Stimulated activated CD4-positive, alpha-beta T cell treated with anti-CD3 and anti-CD28 coated beads, Interleukin-4, amount 100 ng/mL, for 4 hours (primary cell): Measurements from ENCODE around the gene UBAC1.
A peak's percentile ranks its signal among the peaks of the same experiment; 100 is the strongest.
"Not testable (repeated sequence)": the region's sequence is repeated elsewhere in the genome, so short reads cannot be mapped to it uniquely, and the experiment has no call there.

Experiments used
- DNase-seq, 2 experiments: peaks; one replicate each; pipeline ENCODE4 v3.0.0-alpha.2; 2020

UBAC1 gene

DNA sequence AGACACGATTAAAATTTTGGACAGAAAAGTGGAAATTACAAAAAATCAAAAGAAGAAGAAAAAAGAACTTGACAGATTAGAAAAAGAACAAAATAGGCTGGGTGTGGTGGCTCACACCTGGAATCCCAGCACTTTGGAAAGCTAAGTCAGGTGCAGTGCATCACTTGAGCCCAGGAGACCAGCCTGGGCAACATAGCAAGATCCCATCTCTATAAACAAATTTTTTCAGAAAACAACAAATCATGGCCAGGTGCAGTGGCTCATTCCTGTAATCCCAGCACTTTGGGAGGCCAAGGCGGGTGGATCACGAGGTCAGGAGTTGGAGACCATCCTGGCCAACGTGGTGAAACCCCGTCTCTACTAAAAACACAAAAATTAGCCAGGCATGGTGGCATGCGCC lies 68.8 kb downstream of the UBAC1 start:
- DNase-seq, result not testable (repeated sequence)

DNA sequence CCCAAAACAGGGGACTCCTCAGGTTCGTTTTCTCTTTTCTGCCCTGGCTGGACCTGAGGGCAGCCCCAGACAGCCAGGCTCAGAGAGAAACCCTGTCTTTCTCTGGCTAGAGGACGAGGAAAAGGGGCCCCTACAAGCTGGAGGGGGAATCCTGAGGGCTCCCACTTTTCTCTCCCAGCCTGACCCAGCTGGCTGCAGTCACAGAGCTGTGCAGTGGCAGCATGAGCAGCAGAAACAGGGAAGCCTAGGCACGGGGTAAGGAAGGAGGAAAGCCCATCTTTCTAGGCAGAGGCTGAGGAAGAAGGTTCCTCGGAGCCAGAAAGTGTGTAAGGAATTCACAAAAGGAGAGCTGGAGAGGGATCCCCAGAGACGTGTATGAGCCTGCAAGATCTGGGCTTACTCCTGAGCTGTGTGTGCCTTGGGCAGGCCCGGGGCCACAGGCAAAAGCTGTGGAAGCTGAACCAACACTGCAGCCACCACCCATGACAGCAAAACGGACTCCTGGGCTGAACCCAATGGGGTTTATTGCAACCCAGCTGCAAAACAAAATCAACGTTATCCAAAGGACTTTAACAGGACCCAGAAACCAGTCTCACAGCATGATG lies 70.0 kb downstream of the UBAC1 start:
- no peak for DNase-seq

DNA sequence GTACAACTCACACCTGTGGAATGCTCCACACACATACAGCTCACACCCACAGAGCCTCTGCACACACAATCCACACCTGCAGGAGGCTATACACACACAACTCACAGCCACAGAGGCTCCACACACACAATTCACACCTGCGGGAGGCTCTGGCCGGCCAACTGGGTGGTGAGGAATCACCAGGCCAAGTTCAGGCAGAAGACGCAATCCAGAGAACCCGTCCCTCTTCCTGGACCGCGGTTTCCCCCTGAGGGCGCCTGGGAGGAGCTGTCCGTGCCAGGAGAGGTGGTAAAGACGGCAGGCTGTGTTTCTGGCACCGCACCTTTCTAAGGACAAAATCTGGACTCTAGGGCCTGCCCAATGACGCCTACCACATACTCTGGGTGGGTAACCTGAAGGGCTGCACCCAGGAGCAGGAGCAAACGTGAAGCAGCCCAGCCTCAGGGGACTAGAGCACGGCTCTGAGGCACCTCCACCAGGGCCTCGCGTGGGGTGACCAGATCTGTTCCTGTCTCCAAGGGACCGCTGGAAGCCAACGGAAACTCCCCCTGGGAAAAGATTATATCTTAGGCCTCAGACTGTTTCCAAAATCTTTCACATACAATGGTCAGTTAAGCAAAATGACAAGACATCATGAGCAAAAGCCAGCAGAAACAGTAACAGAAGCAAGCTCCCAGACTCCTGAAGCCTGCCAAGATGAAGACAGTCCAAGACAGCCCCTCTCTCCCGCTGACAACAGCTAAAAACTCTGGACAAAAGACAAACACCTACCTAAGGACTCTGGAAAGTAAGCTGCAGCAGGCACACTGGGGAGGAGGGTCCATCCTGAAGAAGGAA lies 70.8 kb downstream of the UBAC1 start:
- DNase-seq, result no peak

DNA sequence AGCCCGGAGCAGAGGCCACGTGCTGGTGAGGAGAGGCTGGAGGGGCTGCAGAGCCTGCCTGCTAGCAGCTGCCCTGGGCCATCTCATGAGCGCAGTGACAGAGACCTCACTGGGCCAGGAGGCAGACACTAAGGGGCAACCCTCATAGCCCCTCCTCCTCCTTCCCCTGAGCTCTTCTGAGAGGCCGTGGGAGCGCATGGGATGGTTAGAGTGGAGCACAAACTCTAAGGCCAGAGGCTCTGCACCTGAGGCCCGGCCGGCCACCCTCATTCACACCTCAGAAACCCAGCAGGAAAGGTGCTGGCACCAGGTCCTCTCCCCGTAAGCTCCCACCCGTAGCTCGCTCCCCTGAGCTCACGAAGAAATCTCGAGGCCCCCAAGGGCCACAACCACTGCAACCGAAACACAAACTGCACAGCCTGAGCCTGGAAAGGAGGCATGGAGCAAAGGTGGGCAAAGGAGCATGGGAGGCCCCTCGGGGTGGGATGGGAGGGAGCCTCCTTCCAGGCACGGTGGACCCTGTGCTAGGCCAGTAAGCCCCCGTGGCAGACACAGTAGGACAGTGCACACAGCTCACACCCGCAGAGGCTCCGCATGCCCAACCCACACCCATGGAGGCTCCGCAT lies 71.5 kb downstream of the UBAC1 start:
- no peak for DNase-seq

DNA sequence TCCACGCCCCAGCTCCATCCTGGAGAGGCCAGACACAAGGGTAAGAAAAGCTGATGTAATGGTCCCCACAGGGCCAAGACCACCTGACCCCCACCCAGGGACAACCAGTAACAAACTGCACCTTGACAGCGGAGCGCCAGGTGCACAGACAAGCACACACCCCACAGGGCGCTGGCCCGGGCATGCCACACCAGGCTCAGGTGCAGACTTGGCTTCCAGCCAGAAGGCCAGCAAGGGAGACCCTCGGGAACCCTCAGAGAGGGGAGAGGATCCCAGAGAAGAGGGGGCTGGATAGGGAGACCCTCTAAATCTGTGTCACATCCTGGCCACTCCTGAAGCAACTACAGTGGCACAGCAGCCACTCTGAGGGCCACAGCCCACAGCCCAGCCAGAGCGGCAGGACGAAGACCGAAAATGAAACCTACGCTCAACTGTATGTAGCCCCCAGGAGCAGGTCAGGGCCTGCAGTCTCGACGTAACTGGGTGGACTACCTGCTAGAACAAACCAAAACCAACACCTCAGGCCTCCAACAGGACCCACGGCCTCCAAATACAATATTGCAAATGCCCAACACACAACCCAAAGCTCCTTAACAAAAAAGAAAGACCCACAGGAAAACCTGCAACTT lies 72.3 kb downstream of the UBAC1 start:
- DNase-seq, result no peak

DNA sequence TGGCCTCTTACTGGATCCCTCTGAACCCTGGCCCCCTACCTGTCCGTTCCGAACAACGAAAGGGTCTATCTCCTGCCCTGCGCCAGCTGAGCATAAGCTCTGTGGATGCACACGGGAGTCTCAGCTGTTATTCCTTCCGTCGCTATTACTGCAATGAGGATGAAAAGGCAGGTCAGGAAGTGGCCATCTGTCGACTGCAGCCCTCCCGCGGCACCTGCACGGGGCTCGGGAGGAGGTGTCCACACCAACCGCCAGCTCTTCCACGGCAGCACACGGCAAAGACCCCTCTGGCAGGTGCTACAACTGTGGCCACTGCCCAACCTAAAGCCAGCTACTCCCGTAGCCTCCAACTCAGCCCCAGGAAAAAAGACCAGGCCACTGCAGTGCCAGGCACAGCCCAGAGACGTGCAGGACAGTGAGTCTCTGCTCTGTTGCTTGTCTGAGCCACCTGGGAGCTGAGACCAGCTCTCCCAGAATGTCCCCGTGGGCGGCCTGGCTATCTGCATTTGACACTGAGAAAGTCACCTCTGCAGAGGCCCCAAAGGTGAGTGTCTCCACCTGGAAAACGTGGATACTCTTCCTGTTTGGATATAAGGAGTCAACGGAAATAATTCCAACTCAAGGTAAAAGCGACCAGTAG lies 72.9 kb downstream of the UBAC1 start:
- DNase-seq, result no peak

DNA sequence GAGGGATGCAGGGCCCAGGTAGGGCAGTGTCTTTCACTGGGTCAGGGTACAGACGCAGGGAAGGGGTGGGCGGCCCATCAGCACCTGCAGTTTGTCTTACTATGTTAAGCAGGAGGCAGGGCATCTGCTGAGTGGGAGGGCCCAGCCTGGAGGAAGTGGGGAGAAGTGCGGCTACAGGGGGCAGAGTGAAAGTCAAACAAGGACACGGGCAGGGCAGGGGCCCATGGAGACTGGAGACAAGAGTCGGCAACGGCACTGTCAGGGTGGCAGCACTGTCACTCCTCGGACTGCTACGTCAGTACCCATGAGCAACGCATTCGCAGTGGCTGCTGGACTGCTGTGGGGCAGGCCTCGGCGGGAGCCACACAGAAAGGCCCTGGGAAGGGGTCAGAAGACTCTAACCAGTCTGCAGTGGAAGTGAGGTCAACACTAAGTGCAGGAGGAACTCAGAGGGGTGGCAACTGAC lies 73.6 kb downstream of the UBAC1 start:
- DNase-seq, result peak; percentile 23 to 44

DNA sequence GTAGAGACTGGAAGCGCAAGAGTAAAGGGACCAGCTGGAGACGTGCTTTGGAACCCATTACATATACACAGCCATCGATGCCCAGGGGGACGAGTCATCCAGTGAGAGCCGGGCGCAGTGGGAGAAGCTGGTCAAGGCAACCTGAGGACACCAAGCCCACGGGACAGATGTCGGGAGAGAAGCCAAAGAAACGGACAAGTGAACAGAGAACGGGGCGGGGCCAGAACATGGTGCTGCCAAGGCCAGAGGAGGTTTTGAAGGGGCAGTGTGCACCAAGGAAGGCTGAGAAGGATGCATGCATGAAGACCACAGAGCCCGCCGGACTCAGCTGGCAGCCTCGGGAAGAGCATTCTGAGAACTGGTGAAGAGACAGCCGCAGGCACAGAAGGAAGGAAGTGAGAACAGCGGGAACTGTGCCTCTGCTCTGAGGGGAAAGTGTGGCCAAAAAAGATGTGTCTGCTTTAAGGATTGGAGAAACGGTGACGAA lies 74.1 kb downstream of the UBAC1 start:
- no peak for DNase-seq

DNA sequence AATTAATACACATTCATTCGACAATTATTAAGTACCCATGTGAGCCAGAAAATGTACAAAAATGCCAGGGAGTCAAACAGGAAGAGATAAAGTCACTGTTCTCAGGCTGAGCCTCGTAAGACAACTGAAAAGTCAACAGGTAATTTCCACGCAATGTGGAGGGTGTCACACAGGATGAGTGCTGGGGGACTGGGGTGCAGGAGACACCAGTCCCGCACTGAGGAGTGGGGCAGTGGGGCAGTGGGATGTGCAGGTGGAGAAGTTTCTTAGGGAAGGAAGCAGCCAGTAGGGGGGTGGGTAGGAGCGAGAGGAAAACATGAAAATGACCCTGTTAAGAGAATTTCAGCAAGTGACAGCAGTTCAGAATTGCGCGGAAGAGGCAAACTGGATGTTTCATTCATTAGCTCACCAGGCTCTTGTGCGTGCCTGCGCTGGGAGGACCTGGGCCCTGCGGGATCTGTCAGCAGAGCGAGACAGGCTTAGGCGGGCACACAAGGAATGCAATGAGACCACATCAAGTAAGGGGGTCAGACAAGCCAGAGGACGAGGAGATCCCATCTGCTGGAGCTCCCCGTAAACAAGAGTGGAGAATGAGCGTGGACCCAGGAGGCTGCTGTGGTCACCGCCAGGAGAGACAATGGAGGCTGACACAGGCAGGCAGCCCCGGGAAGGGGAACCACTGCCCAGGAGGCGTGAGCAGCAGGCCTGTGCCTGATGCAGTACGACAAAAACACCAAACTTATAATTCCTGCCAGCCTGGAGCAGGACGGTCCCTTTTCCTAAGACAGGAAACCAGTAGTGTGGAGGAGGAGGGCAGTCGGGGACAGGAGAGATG lies 74.8 kb downstream of the UBAC1 start:
- DNase-seq, result no peak

DNA sequence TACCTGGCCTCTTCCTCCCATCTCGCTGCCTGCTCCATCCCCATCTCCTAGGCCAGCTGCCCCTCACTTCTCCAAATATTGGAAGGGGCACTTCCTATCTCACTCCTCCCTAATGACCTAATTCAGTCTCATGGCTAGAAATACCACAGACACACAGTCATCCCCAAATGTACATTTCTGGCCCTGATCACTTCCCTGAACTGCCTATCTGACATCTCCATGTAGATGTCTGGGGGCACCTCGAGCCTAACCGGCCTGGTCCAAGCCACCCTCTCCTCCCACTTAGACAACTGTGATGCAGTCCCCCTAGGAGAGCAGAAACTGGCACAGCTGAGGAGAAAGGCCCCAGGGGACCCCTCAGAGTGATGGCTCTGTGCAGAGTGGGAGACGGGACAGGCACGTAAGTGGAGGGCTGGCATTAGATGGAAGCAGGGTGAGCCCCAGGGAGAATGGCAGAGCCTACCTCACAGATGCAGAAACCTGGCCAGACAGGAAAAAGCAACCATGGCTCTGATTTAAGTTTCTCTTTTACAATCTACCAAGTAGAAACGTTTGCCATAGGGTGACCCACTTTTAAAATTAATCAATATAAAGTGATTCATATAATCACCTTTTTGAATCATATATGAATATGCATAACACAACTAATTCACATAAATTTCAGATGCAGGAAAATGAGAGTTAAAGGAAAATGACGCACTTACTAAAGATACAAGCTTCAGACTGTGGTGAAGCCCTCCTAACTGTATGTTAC lies 75.9 kb downstream of the UBAC1 start:
- no peak for DNase-seq

DNA sequence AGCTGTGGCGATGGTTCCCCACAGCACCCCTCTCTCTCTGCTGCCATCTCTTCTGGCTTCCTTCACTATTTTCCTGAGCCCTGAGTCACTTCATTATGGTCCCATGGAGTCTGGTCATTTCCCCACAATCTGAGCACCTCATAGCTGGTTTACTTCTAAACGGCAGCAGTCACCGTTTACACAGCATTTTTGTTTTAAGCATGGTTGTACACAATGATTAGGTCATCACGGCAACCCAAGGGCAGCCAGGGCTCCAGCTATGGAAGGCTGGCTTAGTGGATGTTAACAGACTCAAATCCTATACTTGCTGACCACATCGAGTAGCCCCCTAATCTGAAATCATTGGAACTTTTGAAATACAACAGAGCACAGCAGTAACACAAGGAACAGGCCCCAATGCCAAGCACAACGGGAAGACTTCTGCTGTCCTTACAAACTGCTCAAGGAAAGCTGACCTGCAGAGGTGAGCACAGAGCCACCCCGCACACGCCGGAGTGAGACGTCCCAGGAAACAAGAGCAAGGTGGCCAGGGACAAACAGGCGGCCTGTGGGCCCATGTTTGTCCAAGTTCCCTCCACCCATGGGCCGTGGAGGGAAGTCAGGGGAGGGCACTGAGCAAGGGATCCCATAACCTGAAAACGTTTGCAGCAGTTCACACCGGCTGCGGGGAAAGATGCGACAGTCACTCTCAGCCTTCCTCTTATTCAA lies 76.7 kb downstream of the UBAC1 start:
- no peak for DNase-seq

DNA sequence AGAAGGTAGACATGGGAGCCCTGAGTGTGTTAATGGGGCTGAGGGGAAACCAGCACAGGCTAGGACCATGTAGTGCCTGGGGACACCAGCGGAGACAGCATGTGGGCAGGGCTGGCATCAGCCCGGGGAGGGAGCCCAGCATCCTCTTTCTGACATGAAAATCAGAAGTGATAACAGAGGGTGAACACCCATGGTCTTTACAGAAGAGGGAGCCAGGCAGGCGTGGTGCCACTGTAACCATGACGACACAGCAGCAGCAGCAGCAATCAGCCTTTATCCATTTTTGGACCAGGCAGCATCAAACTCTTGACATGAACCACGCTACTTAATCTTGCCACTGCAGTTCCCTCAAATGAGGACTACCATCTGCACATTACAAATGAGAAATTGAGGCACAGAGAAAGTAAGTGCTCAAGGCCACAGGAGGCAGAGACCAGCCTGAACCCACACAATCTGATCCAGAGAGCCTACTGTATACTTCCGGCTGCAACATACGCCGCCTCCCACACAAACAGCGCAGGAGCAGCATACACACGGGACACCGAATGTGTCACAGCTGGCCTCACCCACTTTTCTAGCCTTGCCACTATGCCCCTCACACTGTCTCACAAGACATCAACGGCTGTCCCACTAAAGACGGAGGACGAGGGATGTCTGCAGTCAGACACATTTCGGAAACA lies 77.6 kb downstream of the UBAC1 start:
- DNase-seq, result no peak
